HepG2 (cell line): Measurements from ENCODE around the gene CYP27A1. TPM values are rescaled to one million over a fixed set of nuclear protein-coding genes. Genes with fewer than 3 reads are reported as not detected.

Experiments
- ARID2 ChIP-seq: sonication (generic); formaldehyde crosslinking; IDR thresholded peaks from 2 replicates; pipeline ENCODE4 v1.8.1; 2022; ENCODE audit warnings: mild to moderate bottlenecking, missing genetic modification reagents, borderline replicate concordance
- ATF1 ChIP-seq: IDR thresholded peaks from 2 replicates; pipeline ENCODE4 v1.6.1; 2016; ENCODE audit warnings: mild to moderate bottlenecking, control low read depth
- CBX1 ChIP-seq: IDR thresholded peaks from one replicate; pipeline ENCODE4 v1.6.1; 2016; ENCODE audit warnings: antibody characterized with exemption, low read depth
- EP300 ChIP-seq, 3 experiments: sonication (generic) in 1 of 3; formaldehyde crosslinking in 1 of 3; IDR thresholded peaks; 2 replicates each; pipeline versions ENCODE4 v1.5.1 to v1.6.1; 2011 to 2020; ENCODE audit warnings: low read depth in 2 of 3, low read length in 2 of 3, borderline replicate concordance in 1 of 3, improper control_type of control experiment in 1 of 3, mild to moderate bottlenecking in 1 of 3, missing genetic modification reagents in 1 of 3, moderate library complexity in 1 of 3
- HIVEP1 ChIP-seq: sonication (generic); formaldehyde crosslinking; IDR thresholded peaks from 2 replicates; pipeline ENCODE4 v1.4.0; 2020; ENCODE audit warnings: mild to moderate bottlenecking, missing genetic modification reagents
- HMGA1 ChIP-seq: sonication (generic); formaldehyde crosslinking; conservative IDR thresholded peaks from 2 replicates; pipeline ENCODE4 v1.4.0; 2020; ENCODE audit warnings: missing genetic modification reagents
- HNRNPL ChIP-seq: fragments of 200-400 bp; formaldehyde crosslinking; IDR thresholded peaks from 2 replicates; pipeline ENCODE4 v1.6.1; 2017; ENCODE audit warnings: mild to moderate bottlenecking, low read depth, low read length
- MIER2 ChIP-seq: IDR thresholded peaks from 2 replicates; pipeline ENCODE4 v1.6.1; 2016; ENCODE audit warnings: missing biosample characterization, missing genetic modification reagents
- RARG ChIP-seq: sonication (generic); formaldehyde crosslinking; IDR thresholded peaks from 2 replicates; pipeline ENCODE4 v1.4.0; 2020; ENCODE audit warnings: low read depth, mild to moderate bottlenecking, missing genetic modification reagents
- REL ChIP-seq: sonication (generic); formaldehyde crosslinking; conservative IDR thresholded peaks from 2 replicates; pipeline ENCODE4 v1.8.0; 2022; ENCODE audit warnings: mild to moderate bottlenecking, missing genetic modification reagents, moderate library complexity
- RFXANK ChIP-seq: IDR thresholded peaks from 2 replicates; pipeline ENCODE4 v1.6.1; 2016
- TCF7L2 ChIP-seq: IDR thresholded peaks from 2 replicates; pipeline ENCODE4 v1.6.1; 2011; ENCODE audit warnings: mild to moderate bottlenecking, low read depth, low read length, moderate library complexity
- THYN1 ChIP-seq: sonication (generic); formaldehyde crosslinking; IDR thresholded peaks from 2 replicates; pipeline ENCODE4 v1.8.1; 2023; ENCODE audit warnings: low read depth, mild to moderate bottlenecking, moderate library complexity, missing genetic modification reagents, borderline replicate concordance
- ZNF598 ChIP-seq: sonication (generic); formaldehyde crosslinking; IDR thresholded peaks from 2 replicates; pipeline ENCODE4 v1.5.1; 2020; ENCODE audit warnings: mild to moderate bottlenecking, missing genetic modification reagents, borderline replicate concordance
- ZNF607 ChIP-seq: sonication (generic); formaldehyde crosslinking; IDR thresholded peaks from 2 replicates; pipeline ENCODE4 v1.5.1; 2020; ENCODE audit warnings: missing genetic modification reagents, mild to moderate bottlenecking, borderline replicate concordance
- ZNF788 ChIP-seq: sonication (generic); formaldehyde crosslinking; IDR thresholded peaks from 2 replicates; pipeline ENCODE4 v1.5.0; 2020; ENCODE audit warnings: mild to moderate bottlenecking, missing genetic modification reagents, borderline replicate concordance
- polyA plus RNA-seq, 8 experiments: library from polyadenylated mRNA; depleted of rRNA in 3 of 8; stranded (reverse) in 7 of 8; unstranded in 1 of 8; fragments of >200 nt; fragmentation: Illumina TruSeq in 4 of 8; extraction: Trizol in 4 of 8; gene quantifications; 2 replicates each; pipeline versions ENCODE4 v1.2.1 to v1.2.3, GENCODE V29; 2011 to 2016; ENCODE audit warnings: low read depth in 4 of 8, missing spikeins in 1 of 8, mixed read lengths in 1 of 8; ENCODE audit not compliant: insufficient read depth in 1 of 8
- total RNA-seq, 5 experiments: library from RNA; depleted of rRNA; stranded (reverse); fragments of >200 nt; fragmentation: Illumina TruSeq; extraction: Trizol; gene quantifications; 2 replicates each; pipeline ENCODE4 v1.2.3, GENCODE V29; 2016; ENCODE audit warnings: low read depth in 1 of 5
- TF ChIP-seq, protein P1 (sequence below): sonication (generic); formaldehyde crosslinking; conservative IDR thresholded peaks from 2 replicates; pipeline ENCODE4 v1.4.0; 2020; ENCODE audit warnings: missing genetic modification reagents
- TF ChIP-seq, protein P2 (sequence below): sonication (generic); formaldehyde crosslinking; IDR thresholded peaks from 2 replicates; pipeline ENCODE4 v1.4.0; 2020; ENCODE audit warnings: missing genetic modification reagents
- TF ChIP-seq, protein P3 (sequence below): sonication (generic); formaldehyde crosslinking; IDR thresholded peaks from 2 replicates; pipeline ENCODE4 v1.4.0; 2020; ENCODE audit warnings: mild to moderate bottlenecking, missing genetic modification reagents
- TF ChIP-seq, protein P4 (sequence below): sonication (generic); formaldehyde crosslinking; IDR thresholded peaks from 2 replicates; pipeline ENCODE4 v1.4.0; 2020; ENCODE audit warnings: low read depth, mild to moderate bottlenecking, missing genetic modification reagents

The CYP27A1 gene
- total and polyA plus RNA-seq, 2 of the 13 experiments (the other 11 are each of a cell fraction or from before 2014, with no cell fraction given): 157 to 266 TPM

DNA sequence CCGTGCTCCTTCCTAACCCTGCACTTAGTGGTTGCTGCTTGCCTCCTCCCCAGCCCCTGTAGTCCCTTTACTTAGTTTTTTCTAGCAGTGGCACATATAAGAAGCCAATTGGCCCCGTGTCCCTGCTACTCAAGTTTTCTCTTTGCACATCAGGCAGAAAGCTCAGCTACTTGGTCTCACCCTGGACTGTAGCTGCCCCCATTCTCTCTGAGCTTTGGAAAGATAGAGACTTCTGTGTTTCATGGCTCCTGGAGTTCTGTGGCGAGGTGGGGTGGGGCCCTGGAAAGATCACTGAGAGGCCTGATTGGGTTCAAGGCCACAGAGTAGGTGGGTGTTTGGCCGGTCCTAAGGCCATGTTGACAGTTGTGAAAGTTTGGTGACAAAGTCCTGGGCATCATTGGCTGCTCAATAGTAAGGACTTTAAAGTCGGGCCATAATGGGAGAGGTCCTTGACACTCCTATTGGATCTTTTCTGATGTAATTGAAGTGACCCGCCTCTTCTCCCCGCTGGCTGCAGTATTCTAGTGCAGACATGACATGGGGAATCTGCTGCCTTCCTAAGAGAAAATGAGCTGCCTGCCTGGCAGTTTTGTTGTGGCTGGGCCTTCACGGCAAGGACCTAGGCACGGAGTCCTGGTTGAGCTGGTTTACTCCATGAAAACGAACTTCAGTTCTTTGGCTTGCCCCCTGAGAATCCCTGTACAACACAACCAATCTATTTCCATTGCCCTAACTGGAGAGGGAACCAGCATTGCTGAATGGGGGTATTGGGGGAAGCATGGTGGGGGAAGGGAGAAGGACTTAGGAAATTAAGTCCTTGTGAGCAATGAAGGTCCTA, 26.2 kb upstream of the CYP27A1 start (continued):
- TF ChIP-seq REL (CRISPR knock-in tag): peak; percentile 79; the same call in 1 of the 2 replicates
- TF ChIP-seq, protein P1, sequence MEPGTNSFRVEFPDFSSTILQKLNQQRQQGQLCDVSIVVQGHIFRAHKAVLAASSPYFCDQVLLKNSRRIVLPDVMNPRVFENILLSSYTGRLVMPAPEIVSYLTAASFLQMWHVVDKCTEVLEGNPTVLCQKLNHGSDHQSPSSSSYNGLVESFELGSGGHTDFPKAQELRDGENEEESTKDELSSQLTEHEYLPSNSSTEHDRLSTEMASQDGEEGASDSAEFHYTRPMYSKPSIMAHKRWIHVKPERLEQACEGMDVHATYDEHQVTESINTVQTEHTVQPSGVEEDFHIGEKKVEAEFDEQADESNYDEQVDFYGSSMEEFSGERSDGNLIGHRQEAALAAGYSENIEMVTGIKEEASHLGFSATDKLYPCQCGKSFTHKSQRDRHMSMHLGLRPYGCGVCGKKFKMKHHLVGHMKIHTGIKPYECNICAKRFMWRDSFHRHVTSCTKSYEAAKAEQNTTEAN (CRISPR knock-in tag): peak; percentile 92
- no peak for TF ChIP-seq THYN1 (CRISPR knock-in tag)
- TF ChIP-seq HNRNPL: no peak
- TF ChIP-seq HIVEP1 (CRISPR knock-in tag): no peak
- no peak; the same call in 1 of the 2 replicates for TF ChIP-seq RFXANK
- no peak for TF ChIP-seq ARID2 (CRISPR knock-in tag)
- peak; percentile 85 for TF ChIP-seq ATF1
- no peak for TF ChIP-seq RARG (CRISPR knock-in tag)
- TF ChIP-seq CBX1: peak; percentile 94
- no peak for TF ChIP-seq HMGA1
- TF ChIP-seq ZNF788 (CRISPR knock-in tag): peak; percentile 94
- TF ChIP-seq MIER2 (CRISPR knock-in tag): peak; percentile 70; the same call in 1 of the 2 replicates
- TF ChIP-seq, protein P2, sequence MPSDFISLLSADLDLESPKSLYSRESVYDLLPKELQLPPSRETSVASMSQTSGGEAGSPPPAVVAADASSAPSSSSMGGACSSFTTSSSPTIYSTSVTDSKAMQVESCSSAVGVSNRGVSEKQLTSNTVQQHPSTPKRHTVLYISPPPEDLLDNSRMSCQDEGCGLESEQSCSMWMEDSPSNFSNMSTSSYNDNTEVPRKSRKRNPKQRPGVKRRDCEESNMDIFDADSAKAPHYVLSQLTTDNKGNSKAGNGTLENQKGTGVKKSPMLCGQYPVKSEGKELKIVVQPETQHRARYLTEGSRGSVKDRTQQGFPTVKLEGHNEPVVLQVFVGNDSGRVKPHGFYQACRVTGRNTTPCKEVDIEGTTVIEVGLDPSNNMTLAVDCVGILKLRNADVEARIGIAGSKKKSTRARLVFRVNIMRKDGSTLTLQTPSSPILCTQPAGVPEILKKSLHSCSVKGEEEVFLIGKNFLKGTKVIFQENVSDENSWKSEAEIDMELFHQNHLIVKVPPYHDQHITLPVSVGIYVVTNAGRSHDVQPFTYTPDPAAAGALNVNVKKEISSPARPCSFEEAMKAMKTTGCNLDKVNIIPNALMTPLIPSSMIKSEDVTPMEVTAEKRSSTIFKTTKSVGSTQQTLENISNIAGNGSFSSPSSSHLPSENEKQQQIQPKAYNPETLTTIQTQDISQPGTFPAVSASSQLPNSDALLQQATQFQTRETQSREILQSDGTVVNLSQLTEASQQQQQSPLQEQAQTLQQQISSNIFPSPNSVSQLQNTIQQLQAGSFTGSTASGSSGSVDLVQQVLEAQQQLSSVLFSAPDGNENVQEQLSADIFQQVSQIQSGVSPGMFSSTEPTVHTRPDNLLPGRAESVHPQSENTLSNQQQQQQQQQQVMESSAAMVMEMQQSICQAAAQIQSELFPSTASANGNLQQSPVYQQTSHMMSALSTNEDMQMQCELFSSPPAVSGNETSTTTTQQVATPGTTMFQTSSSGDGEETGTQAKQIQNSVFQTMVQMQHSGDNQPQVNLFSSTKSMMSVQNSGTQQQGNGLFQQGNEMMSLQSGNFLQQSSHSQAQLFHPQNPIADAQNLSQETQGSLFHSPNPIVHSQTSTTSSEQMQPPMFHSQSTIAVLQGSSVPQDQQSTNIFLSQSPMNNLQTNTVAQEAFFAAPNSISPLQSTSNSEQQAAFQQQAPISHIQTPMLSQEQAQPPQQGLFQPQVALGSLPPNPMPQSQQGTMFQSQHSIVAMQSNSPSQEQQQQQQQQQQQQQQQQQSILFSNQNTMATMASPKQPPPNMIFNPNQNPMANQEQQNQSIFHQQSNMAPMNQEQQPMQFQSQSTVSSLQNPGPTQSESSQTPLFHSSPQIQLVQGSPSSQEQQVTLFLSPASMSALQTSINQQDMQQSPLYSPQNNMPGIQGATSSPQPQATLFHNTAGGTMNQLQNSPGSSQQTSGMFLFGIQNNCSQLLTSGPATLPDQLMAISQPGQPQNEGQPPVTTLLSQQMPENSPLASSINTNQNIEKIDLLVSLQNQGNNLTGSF: peak; percentile 48
- TF ChIP-seq, protein P3, sequence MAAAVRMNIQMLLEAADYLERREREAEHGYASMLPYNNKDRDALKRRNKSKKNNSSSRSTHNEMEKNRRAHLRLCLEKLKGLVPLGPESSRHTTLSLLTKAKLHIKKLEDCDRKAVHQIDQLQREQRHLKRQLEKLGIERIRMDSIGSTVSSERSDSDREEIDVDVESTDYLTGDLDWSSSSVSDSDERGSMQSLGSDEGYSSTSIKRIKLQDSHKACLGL: no peak
- peak; percentile 99 to 100 for TF ChIP-seq EP300 (IDR thresholded peaks at IDR 0.05; ENCODE audit: low read depth in 2 of 2, low read length in 2 of 2)
- peak; percentile 99 for TF ChIP-seq EP300 (CRISPR knock-in tag; IDR thresholded peaks at IDR 0.05; ENCODE audit: borderline replicate concordance)
- TF ChIP-seq, protein P4, sequence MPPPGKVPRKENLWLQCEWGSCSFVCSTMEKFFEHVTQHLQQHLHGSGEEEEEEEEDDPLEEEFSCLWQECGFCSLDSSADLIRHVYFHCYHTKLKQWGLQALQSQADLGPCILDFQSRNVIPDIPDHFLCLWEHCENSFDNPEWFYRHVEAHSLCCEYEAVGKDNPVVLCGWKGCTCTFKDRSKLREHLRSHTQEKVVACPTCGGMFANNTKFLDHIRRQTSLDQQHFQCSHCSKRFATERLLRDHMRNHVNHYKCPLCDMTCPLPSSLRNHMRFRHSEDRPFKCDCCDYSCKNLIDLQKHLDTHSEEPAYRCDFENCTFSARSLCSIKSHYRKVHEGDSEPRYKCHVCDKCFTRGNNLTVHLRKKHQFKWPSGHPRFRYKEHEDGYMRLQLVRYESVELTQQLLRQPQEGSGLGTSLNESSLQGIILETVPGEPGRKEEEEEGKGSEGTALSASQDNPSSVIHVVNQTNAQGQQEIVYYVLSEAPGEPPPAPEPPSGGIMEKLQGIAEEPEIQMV (CRISPR knock-in tag): 0 out of 2 replicates have a peak, but pooled peaks have one; percentile 73
- peak; percentile 30; the same call in 1 of the 2 replicates for TF ChIP-seq TCF7L2
- TF ChIP-seq ZNF607 (CRISPR knock-in tag): peak; percentile 79; the same call in 1 of the 2 replicates
- no peak; the same call in 1 of the 2 replicates for TF ChIP-seq ZNF598 (CRISPR knock-in tag)
